Right atrium auricular region (tissue), 2 donors: ENCODE measurements around the gene PSMG4. TPM values are rescaled to one million over a fixed set of nuclear protein-coding genes. Genes with fewer than 3 reads are reported as not detected.
A peak's percentile ranks its signal among the peaks of the same experiment; 100 is the strongest.

Experiments
- DNase-seq: peaks from one replicate; pipeline ENCODE4 v3.0.0-alpha.2; 2019; ENCODE audit warnings: low spot score
- H3K27ac ChIP-seq, 2 donors: fragments of 200-600 bp; sonication (generic); 1 replicate in 1 of 2; 2 replicates in 1 of 2; pipeline ENCODE4 v1.5.1; 2016 to 2019
- H3K27me3 ChIP-seq, 2 donors: fragments of 200-600 bp; sonication (generic); one replicate each; pipeline versions ENCODE4 v1.5.1 to v1.6.0; 2017 to 2019
- H3K36me3 ChIP-seq: fragments of 200-600 bp; sonication (generic); one replicate; pipeline ENCODE4 v1.5.1; 2016
- H3K4me1 ChIP-seq, 2 donors: fragments of 200-600 bp; sonication (generic); one replicate each; pipeline versions ENCODE4 v1.5.1 to v1.6.0; 2017 to 2019
- H3K4me3 ChIP-seq, 2 donors: fragments of 200-600 bp; sonication (generic); 1 replicate in 1 of 2; 2 replicates in 1 of 2; pipeline ENCODE4 v1.5.1; 2017 to 2019; ENCODE audit warnings: mild to moderate bottlenecking in 1 of 2, moderate library complexity in 1 of 2
- H3K9me3 ChIP-seq, 2 donors: fragments of 200-600 bp; sonication (generic); one replicate each; pipeline ENCODE4 v1.5.1; 2019
- total RNA-seq, 2 donors: library from RNA; depleted of rRNA; stranded (reverse); fragments of >200 nt; gene quantifications; one replicate each; pipeline ENCODE4 v1.1.0, GENCODE V29; 2016
- TF ChIP-seq, protein P1 (sequence below), 2 donors: fragments of 200-600 bp; sonication (generic); IDR thresholded peaks; one replicate each; pipeline ENCODE4 v1.5.1; 2019; ENCODE audit warnings: antibody characterized with exemption in 2 of 2

PSMG4 gene
- total RNA-seq, 2 donors from 2014 or later: 4.4 to 10.4 TPM

DNA sequence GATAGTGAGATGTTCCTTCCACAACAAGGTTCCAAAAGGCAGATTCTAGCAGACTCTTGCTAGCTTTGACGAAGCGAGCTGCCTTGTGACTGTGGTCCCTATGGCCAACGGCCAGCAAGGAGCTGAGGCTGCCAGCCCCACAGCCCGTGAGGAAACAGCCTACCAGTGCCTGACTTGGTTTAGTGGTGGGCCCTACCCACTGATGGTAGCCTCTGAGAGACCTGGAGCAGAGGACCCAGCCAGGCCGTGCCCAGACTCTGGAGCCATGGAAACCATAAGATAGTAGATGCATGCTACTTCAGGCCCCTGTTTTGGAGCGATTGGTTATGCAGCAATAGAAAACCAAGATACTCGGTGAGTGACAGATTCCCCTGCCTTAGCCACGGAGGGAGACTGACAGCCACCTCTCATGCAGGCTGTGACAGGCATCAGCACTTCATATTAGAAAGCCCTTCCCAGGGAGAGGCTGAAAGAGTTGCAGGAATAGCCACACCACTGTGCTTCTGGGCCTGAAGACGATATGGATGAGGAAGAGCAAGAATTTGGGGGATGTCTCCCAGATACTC is 19.2 kb downstream of the PSMG4 start:
- DNase-seq: no peak
- Histone ChIP-seq H3K36me3 (no peaks in the 10 kb centered on the region), H3K9me3 (no peaks in the 10 kb centered on the region), H3K4me3 (no peak overlapping the region), H3K27ac (no peak overlapping the region), H3K27me3 (no peaks in the 10 kb centered on the region), H3K4me1 (peaks cover 0 to 21% of the 10 kb centered on the region in 2 donors)
- TF ChIP-seq, protein P1, sequence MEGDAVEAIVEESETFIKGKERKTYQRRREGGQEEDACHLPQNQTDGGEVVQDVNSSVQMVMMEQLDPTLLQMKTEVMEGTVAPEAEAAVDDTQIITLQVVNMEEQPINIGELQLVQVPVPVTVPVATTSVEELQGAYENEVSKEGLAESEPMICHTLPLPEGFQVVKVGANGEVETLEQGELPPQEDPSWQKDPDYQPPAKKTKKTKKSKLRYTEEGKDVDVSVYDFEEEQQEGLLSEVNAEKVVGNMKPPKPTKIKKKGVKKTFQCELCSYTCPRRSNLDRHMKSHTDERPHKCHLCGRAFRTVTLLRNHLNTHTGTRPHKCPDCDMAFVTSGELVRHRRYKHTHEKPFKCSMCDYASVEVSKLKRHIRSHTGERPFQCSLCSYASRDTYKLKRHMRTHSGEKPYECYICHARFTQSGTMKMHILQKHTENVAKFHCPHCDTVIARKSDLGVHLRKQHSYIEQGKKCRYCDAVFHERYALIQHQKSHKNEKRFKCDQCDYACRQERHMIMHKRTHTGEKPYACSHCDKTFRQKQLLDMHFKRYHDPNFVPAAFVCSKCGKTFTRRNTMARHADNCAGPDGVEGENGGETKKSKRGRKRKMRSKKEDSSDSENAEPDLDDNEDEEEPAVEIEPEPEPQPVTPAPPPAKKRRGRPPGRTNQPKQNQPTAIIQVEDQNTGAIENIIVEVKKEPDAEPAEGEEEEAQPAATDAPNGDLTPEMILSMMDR (IDR thresholded peaks at IDR 0.05): no peak

DNA sequence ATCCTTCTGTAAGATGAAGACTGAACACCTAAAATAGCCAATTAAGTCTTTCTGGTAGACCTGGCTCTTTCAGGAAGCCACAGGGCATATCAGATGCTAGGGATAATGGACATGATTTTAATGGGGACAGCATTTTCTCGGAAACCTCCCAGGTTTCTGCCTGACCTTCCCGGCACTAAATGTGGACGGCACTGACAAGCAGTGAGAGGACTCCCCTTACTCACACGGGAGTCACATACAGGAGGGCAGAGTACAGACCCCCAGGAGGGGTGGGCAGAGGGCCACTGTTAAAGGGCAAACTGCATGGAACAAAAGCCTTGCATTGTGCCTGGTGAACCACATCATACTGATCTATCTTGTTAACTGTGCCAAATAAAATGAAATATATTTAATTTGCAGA is 19.9 kb downstream of the PSMG4 start:
- no peaks in the 10 kb centered on the region for H3K36me3 ChIP-seq
- no peak for DNase-seq
- peaks cover 0 to 22% of the 10 kb centered on the region in 2 donors for H3K4me1 ChIP-seq
- TF ChIP-seq, protein P1 (IDR thresholded peaks at IDR 0.05): no peak
- H3K27me3 ChIP-seq: no peaks in the 10 kb centered on the region
- H3K9me3 ChIP-seq: no peaks in the 10 kb centered on the region
- H3K27ac ChIP-seq: no peak overlapping the region
- H3K4me3 ChIP-seq: no peak overlapping the region

DNA sequence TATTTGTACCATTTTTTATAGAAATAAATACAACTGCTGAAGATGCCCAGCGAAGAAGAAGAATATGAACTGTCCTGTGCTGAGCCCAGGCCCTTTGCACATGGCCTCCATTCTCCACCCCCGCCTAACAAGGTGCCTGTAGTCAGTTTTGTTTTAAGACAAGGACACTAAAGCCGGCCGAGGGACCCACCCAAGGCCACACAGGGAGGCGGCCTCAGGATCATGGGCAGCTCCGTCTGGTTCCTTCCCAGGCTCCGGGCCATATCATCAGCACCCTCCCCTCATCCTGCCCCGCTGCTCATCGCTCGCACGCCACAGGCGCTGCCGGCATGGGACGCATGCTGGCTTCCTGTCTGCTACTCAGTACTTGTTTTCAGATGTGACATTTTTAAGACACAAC is 21.3 kb downstream of the PSMG4 start:
- H3K4me3 ChIP-seq: no peak overlapping the region
- H3K4me1 ChIP-seq: peaks cover 0 to 22% of the 10 kb centered on the region in 2 donors
- no peak for DNase-seq
- no peaks in the 10 kb centered on the region for H3K9me3 ChIP-seq
- TF ChIP-seq, protein P1 (IDR thresholded peaks at IDR 0.05): no peak
- H3K27me3 ChIP-seq: no peaks in the 10 kb centered on the region
- no peak overlapping the region for H3K27ac ChIP-seq
- no peaks in the 10 kb centered on the region for H3K36me3 ChIP-seq

DNA sequence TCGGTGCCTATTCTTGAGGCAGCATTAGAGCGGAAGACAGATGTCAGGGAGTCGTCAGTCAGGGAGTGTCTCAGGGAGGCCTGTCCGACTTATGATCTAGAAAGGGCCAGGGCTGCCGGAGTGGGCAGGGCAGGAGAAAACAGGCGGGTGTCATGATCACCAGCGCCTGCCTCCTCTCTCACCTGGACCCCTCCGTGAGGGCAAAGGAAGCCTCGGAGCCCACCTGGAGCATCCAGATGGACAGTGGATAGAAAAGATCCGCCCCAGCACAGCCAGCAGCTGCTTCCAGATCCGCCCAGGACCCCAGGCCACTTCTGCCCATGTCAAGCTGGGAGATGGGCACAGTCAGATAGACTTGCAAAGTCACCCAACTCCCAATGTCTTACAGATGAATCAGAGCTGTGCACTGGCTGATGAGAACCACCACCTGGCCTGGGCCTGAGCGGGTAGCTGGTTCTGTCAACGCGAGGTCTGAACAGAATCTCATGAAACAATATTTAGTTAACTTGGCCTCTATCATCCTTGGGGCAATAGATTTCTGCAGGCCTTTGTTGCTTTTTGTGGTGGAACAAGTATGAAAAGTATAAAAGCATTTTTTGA is 22.2 kb downstream of the PSMG4 start:
- TF ChIP-seq, protein P1 (IDR thresholded peaks at IDR 0.05): no peak
- H3K27ac ChIP-seq: peak overlapping the region; percentile 13 to 60

DNA sequence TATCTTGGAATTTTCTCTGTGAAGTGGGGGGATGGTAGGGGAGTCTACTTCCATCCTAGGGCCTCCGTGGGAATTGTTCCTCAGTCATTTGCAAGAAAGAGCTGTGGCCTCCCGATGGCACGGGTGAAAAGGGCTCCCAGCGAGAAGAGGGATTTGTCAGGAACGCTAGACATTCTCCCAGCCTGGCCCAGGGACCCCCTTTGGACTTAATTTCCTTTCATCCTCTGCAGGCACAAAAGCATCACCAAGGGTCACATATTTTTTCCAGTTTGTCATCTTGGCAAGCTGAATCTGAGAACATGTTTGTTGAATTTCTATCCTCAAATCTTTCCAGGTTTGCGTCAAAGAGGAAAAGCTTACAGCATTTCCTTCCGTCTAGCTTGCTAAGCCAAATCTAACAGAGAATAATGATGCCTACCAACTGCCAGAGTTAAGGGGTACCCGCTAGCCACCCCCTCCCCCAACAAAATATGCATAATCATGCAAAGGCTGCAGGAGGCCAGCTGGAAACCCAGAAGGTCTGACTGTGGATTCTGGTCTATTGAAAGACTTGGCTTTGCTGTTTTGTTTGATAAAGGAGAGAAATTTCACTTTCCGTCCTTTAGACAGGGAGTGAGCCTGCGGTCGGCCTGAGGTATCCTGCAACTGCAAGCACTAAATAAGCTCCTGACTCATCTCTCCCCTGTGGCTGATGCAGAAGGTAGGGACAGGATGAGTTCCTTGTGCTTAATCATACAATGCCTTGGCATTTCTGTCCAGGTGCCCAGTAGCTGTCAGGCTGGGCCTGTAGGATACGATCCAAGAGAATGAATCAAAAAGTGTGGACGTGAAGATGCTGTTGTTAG is 23.1 kb downstream of the PSMG4 start:
- peak; percentile 75 for DNase-seq
- H3K4me3 ChIP-seq: no peak overlapping the region
- TF ChIP-seq, protein P1 (IDR thresholded peaks at IDR 0.05): no peak
- H3K27ac ChIP-seq: peak overlapping the region; percentile 13 to 60
- H3K27me3 ChIP-seq: no peaks in the 10 kb centered on the region
- no peaks in the 10 kb centered on the region for H3K9me3 ChIP-seq
- no peaks in the 10 kb centered on the region for H3K36me3 ChIP-seq
- peaks cover 0 to 22% of the 10 kb centered on the region in 2 donors for H3K4me1 ChIP-seq

More for the DNA sequence above, 22.2 kb downstream of the PSMG4 start:
- no peaks in the 10 kb centered on the region for H3K36me3 ChIP-seq
- H3K4me1 ChIP-seq: peaks cover 0 to 22% of the 10 kb centered on the region in 2 donors
- H3K27me3 ChIP-seq: no peaks in the 10 kb centered on the region
- no peak for DNase-seq
- H3K4me3 ChIP-seq: no peak overlapping the region
- no peaks in the 10 kb centered on the region for H3K9me3 ChIP-seq
